Stromal cell of bone marrow (primary cell): ENCODE measurements around the gene ZNF302.
"Not testable (repeated sequence)": the region's sequence is repeated elsewhere in the genome, so short reads cannot be mapped to it uniquely, and the experiment has no call there.

Source experiments
- DNase-seq: peaks from one replicate; pipeline ENCODE4 v3.0.0-alpha.2; 2012; ENCODE audit warnings: low read depth

ZNF302 gene

DNA sequence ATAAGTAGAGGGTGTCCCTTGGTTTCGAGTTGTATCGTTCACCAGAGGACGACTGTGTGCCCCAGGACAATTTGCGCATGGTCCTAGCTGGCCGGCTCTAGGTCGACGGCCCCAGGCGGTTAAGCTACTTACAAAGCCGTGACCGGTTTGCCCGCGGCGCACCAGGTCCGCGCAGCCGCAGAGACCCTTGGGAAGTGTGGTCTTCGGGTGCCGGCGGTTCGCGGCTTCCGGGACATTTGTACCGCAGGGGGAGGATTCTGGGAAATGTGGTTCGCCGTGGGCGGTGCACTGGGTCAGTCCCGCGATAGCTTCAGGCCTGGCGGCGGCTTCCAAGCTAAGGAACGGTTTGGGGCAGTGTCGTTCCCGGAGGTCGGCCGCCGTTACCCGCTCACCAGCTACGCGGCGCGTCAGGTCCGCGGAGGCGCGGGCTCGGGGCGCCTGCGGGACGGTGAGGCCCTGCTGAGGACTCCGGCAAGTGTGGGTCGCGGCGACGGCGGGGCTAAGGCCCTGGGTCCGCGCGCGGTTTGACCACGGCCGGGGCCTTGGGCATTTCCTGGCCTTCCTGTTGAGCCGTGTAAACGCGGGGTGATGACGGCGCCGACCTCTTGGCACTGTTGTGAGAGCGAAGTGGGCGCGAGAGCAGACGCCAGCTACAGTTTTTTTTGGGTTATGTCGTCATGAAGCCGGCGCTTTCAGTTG is at the start of gene ZNF302:
ZNF302 (plus strand) TSS at position 293 of the 699 bp plus-strand sequence. CDS start 1,127 bp downstream, outside the sequence.
- peak; percentile 94 for DNase-seq

DNA sequence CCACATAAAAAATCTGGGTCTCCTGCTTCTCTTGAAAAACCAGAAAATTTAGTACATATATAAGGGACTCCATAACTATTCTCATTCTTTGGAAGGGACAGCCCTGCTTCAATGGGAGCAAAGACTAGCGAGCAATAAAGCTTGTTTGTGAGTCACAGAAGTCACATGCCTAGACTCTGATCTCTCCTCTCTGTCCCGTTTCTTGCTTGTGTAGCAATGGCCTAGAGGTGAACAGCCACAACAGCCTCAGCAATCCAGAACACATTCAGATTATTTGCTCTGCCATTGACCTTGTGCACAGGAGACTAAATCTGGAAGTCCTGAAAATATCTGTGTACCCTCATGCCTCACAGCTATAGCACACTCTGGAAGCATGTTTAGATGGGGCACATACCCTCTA is 43.7 kb upstream of the ZNF302 start:
- no peak for DNase-seq

DNA sequence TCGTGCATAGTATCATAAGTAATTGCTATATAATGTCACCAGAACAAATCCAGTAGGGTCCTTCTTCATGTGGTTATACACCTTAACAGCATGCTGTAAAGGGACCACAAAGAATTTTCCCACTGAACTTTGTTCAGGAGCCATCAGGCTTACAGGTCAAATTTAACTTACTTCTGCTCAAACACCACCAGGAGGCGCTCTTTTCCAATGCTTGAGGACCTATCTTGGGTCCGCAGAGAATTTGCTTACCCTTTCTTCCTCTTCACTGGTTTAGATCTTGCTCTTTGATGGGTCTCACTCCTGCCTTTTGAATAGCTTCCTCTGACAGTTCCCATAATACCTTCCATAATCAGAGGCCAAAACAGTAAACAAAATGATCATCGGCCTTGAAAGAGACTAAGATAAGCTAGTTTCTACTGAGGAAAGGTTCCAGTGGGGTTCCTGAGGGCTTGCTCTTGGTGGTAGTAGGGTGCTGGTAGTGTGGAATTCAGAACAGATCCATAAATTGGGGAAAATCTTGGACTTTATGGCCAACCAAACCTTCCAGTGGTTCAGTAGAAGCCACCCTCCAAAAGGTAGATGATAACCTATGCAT is 37.9 kb upstream of the ZNF302 start:
- peak; percentile 58 for DNase-seq

DNA sequence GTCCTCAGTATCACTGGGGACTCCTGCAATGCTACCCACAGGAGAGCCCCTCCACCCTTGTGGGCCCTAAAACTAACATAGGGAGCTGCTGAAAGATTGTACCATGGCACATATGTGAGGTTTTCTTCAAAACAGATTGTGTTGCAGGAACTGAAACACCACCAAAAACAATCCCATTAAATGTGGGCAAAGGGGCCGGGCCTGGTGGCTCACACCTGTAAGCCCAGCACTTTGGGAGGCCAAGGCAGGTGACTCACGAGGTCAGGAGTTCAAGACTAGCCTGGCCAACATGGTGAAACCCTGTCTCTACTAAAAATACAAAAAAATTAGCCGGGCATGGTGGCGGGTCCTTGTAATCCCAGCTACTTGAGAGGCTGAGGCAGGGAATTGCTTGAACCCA is 35.2 kb upstream of the ZNF302 start:
- DNase-seq = no peak

DNA sequence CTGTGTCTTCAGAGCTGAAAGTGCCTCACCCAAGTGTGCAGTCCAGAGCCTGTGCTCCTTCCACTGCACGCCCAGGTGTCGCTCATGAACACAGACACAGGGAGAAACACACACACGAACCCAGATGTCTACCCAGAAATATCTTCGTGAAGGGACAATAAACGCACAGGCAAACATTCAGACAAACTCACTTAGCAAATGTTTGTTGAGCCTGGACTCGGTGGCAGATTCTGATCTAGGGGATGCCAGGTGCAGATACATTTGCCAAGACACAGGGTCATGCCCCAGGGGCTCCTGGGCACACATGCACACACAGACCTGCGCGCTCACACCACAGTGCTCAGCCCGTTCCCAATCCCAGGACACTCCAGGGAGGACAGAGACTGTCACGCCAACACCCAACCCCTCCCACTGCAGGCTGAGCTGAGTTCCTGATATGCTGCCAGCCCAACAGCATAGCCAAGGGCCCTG is 32.5 kb upstream of the ZNF302 start:
- DNase-seq = no peak

DNA sequence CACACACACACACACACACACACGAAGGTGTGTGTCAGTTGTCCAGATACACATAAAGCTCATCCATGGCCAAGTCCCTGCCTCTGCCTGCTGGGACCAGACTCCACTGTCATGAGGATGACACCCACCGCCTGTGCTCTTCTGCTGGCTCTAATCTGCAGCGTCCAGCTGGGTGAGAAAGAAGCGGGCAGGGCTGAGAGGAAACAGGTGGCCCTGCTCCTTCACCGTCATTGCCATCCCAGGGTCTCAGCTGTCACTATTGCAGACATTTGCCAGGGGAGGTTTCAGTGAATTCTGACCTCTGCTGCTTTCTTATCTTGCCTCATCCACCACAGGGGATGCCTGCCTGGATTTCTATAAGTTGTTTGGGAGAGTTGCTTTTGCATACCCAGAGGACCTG is 31.9 kb upstream of the ZNF302 start:
- DNase-seq = no peak

DNA sequence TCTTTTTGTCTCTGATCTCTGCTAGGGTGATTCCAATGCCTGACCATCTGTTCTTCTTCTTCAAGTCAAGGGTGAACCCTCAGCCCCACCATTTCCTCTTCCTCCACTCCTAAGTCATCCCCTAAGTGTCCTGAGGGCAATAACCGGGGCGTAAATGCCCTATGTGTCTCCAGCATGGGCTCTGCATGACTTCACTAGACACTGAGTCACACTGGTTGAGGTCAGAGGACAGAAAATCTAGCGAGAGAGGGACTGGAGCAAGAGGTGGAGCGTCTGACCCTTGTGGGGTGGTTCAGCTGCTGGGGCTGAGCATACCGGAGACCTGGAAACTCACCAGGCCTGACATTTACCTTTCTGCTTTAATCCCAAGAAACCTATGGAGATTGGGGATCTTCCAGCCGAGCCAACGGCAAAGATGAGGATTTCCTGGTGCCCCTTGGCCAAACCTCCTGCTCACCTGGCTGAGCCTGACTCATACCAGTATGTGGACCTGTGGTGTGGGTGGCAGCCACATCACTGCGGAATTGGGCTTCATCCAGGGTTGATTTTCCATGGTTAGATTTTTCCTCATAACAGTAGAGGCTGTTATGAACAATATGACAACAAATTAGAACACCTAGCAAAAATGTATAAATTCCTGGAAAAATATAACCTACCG is 27.5 kb upstream of the ZNF302 start:
- DNase-seq = no peak

DNA sequence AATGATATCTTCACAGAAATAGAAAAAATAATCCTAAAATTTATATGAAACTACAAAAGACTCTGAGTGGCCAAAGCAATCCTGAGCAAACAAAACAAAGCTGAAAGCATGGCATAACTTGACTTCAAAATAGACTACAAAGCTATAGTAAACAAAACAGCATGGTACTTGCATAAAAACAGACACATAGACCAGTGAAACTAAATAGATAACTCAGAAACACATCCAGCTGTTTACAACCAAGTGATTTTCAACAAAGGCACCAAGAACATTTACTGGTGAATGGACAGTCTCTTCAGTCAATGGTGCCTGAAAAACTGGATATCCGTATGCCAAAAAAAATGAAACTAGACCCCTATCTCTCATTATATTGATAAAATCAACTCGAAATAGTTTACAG is 25.7 kb upstream of the ZNF302 start:
- no peak for DNase-seq

DNA sequence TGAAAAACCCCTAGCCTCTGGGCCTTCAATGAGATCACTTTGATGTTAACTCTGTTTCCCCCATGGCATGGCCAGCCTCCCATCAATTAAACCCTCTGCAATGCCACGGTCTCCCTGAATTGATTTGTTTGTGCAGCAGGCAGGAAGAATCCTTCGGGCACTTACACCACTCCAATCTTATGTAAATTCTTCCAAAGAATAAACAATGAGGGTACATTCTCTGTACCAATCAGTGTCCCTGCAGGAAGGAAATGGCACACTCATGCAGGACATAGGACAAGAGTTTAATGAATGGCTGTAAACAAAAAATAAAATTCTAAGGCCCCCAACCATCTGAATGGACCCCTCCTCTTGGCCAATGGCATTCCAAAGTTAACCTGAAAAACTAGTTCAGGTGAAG is 22.7 kb upstream of the ZNF302 start:
- DNase-seq = no peak

DNA sequence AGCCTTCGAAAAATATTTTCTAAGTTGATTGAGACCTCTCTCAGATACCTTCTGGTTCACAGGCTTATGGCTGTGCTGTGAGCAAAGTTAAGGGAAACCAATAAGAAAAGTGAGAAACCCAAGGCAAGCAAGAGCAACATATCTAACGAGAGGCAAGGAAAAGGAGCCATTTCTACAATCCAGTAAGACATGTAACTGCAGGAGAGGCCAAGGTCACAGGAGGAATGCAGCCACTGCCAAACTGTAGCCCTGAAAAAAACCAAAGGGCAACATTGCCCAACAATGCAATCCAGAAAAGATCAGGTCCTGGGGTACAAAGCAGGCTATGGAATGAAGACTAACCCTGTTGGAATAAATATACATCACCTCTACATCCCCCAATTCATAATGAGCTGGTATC is 21.8 kb upstream of the ZNF302 start:
- DNase-seq = no peak

DNA sequence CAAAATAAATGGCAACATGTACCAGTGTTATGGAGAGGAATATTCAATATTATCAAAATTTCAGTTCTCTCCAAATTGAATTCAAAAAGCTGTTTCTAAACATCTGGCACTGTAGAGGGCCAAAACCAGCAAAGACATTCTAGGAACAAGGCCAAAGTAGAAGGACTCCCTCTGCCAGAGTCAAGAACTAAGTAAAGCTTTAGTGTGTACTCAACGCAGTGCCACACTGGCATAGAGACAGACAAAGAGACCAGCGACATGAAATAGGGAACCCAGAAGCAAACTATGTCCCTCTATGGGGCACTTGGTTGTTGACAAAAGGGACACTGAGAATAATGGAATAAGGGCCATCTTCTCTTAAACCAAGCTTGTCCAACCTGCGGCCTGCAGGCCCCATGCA is 16.1 kb upstream of the ZNF302 start:
- DNase-seq = no peak

DNA sequence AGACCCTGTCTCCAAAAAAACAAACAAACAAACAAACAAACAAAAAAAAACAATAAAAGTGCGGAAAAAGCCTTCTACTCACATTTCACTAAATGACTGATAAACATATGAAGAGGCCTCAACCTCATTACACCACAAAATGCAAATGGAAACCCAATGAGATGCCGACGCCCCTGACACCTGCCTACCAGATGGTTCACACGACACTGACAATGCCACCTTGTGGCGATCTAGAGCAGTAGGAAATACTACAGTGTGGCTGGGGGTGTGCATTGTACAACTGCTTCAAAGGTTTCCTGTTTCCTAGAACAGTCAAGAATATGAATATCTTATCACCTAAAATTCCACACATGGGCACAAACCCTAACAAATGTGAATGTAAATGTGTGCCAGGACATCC is 14.6 kb upstream of the ZNF302 start:
- no peak for DNase-seq

DNA sequence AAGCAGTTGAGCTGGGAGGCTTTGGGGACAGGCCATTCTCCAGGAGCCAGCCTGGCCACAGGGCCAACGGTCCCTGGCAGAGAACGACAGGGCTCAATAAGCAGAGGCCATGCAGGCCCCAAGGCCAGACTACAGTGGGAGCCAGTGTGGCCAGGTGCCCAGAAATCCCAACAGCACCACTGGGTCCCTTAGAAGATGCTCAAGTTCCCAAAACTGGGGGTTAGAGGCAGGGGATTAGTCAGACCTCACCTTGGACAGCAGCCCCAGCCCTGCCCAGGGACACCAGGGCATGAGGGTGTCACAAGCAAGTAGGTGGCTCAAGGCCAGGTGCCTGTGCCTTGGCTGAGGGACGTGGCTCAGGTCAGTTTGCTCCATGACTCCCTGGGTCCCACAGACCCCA is 13.3 kb upstream of the ZNF302 start:
- no peak for DNase-seq

DNA sequence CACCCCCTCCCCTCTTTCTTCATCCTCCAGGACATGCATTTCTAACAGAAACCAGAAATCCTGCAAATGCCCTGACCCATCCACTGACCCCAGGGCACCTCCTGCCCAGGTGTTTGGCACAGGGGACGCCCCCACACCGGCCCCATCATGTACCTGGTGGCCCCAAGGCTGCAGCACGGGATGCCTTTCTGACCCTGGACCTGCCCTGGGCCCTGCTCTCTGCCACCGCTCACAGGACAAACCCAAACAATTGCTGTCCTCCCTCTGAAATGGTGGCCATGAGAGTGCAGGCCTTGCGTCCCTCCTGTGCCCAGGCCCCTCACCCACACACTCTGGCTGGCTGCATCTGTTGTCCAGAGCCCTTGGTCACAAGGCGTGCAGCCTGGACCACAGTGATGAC is 12.6 kb upstream of the ZNF302 start:
- DNase-seq = no peak

DNA sequence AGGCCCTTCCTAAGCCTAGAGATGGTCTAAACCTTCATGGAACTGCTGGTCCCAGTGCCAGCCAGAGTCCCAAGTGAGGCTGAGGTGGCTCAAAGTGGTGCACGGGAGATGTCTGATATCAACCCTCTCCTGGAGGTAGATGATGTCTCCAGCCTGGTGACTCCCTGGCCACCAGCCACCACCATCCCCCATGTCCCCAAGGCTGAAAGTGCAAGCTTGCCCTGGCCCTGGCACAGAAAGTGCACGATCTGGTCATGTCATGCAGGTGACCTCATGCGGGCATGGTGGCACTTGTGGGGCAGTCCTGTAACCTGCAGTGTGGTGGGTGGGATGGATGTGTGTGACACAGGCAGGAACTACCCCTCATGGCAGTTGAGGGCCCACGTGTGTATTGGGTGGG is 12.2 kb upstream of the ZNF302 start:
- not testable (repeated sequence) for DNase-seq

DNA sequence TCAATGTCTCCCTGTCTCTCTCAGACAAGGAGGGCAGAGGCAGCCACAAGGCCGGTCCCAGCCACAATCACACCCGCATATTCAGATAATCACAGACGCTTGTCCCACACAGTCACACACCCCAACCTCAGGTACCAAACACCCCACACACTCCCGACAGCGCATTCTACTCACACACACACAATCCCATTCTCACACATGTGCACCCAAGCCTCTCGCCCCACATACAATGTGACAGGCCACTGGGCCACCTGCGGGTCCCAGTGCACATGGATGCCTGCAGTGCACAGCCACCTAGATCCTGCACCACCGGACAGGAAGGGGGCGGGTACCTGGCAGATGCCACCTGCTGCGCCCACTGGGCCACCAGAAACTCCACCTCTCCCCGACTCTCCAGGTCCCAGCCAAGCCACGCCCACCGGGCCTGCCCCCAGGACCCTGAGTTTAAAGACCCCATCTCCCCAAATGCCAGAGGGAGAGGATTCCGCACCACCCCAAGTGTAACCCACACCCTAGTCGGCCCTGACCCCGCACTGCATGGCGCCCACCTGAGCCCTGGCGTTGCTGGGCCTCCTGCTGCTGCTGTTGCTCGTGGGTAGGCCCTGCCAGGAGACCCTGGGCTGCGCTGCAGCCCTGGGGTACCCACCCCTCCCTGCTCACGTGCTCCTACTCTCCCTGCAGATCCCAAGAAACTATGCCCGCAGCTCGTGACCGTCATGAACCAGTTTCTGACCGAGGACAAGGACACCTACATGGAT is 11.1 kb upstream of the ZNF302 start:
- no peak for DNase-seq

DNA sequence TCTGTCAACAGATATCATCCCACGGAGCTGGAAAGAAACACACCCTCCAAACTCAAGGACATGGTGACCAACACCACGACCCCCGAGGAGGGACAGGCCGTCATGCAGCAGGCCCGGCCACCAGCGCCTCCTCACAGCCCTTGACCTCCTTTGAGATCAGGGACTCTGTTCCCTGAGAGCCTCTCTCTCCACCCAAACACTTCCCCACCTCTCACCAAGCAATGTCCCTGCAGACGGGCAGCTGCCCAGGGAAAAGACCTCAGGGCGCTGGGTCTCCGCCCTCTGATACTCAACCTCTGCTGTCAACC is 10.6 kb upstream of the ZNF302 start:
- DNase-seq = no peak

DNA sequence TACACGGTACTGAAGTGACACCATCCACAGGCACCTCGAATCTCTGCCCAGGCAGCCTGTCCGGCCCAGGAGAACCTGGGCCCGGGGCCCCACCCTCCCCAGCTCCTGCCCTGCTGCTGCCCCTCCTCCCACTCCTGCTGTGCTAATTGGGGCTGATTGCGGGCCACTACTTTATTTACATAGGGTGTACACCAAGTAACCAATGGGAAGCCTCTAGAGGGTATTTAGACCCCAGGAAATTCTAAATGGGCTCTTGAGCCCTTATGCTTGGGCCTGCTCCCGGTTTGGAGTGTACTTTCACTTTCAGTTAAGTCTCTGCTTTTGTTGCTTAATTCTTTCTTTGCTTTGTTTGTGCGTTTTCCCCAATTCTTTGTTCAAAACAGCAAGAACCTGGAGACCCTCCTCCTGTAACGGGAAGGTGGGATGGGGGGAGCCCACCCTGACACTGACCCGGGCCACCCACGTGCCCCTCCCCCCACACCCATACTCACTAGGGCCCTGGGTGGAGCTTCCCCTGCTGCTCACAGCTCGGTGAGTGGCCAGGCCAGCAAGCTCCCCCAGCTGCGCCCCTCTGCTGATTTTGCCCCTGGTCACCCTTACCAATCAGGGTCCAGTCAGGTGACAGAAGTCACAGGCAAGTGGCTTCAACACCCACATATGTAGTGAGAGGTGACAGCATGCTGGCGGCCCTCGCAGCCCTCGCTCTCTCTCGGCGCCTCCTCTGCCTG is 10.0 kb upstream of the ZNF302 start:
- no peak for DNase-seq

DNA sequence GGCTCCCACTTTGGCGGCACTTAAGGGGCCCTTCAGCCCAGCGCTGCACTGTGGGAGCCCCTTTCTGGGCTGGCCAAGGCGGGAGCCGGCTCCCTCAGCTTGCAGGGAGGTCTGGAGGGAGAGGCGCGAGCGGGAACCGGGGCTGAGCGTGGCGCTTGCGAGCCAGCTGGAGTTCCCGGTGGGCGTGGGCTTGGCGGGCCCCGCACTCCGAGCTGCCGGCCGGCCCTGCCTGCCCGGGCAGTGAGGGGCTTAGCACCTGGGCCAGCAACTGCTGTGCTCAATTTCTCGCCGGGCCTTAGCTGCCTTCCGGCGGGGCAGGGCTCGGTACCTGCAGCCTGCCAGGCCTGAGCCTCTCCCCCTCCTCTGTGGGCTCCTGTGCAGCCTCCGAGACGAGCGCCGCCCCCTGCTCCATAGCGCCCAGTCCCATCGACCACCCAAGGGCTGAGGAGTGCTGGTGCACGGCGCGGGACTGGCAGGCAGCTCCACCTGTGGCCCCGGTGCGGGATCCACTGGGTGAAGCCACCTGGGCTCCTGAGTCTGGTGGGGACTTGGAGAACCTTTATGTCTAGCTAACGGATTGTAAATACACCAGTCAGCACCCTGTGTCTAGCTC is 9.3 kb upstream of the ZNF302 start:
- not testable (repeated sequence) for DNase-seq

DNA sequence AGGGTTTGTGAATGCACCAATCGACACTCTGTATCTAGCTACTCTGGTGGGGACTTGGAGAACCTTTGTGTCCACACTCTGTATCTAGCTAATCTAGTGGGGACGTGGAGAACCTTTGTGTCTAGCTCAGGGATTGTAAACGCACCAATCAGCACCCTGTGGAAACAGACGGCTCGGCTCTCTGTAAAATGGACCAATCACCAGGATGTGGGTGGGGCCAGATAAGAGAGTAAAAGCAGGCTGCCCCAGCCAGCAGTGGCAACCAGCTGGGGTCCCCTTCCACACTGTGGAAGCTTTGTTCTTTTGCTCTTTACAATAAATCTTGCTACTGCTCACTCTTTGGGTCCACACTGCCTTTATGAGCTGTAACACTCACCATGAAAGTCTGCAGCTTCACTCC is 8.8 kb upstream of the ZNF302 start:
- DNase-seq = not testable (repeated sequence)

DNA sequence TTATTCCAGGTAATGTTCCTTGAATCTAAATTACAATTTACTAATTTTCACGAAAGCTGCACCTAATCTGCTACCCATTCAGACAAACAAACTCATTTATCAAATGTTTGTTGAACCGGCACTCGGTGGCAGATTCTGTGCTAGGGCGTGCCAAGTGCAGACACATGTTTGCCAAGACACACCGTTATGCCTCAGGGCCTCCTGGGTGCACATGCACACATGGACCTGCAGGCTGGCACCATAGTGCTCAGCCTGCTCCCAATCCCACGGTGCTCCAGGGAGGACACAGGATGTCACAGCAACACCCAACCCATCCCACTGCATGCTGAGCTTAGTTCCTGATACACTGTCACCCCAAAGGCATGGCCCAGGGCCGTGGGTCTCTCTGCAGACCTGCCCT is 8.2 kb upstream of the ZNF302 start:
- DNase-seq = no peak

DNA sequence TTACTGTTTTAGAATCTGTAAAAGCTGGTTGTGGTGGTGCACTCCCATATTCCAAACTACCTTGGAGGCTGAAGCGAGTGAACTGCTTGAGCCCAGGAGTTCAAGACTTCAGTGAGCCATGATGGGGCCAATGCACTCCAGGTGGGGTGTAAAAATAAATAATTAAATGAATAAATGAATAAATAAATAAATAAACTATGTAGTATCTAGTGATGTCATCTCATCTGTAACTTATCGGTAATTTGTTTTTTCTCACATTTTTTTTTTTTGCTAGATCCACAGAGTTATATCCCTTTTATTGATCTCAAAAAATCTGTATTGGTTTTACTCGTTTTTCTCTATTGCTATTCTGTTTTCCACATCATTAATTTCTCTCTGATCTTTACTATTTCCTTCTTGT is 5.5 kb upstream of the ZNF302 start:
- DNase-seq = no peak
